ENCODE data around the gene FGFBP2. TPM values are rescaled to one million over a fixed set of nuclear protein-coding genes. Genes with fewer than 3 reads are reported as not detected.

FGFBP2 gene
- total RNA-seq, 1 experiment from 2014 or later = not detected

DNA sequence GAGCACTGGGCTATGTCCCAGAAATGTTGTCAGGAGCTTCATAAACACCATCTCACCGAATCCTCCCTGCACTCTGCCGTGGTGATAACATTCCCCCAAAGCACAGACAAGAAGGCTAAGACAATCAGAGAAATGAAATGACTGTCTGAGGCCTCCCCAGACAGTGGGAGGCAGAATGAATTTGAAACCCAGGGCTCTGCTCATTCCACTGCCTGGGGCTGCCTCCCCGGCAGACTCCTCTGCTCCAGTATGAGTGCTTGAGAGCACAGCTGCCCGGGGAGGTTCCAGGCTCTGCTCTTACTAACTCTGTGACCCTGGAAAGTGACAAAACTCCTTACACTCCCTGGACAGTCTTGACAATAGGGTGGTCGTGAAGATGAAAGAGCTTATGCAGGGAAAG, 34.1 kb downstream of the FGFBP2 start:
- no peak overlapping the region for H3K27ac ChIP-seq
- H3K9me3 ChIP-seq (ENCODE audit: insufficient read depth, low read depth) = no peaks in the 10 kb centered on the region
- BruUV-seq (replicated peaks) = no TSS peak
- no peaks in the 10 kb centered on the region for H3K4me1 ChIP-seq (replicated peaks; ENCODE audit: insufficient read depth)
- no peaks in the 10 kb centered on the region for H3K36me3 ChIP-seq (ENCODE audit: low read depth)
- H3K79me2 ChIP-seq (ENCODE audit: low read depth) = no peaks in the 10 kb centered on the region
- CTCF ChIA-PET = no interaction called here
- H3K27me3 ChIP-seq (ENCODE audit: insufficient read depth, low read depth) = no peaks in the 10 kb centered on the region
- POLR2A ChIA-PET (ENCODE audit: unreplicated experiment) = no interaction called here
- H3K4me3 ChIP-seq = no peak overlapping the region
- no peak overlapping the region for H2AFZ ChIP-seq
- no peaks in the 10 kb centered on the region for H3F3A ChIP-seq (ENCODE audit: insufficient read depth, low read depth)
- no peak for DNase-seq
- intact Hi-C loops (cut with micrococcal nuclease; ENCODE audit: unreplicated experiment) = no loop called here
- H3K4me2 ChIP-seq = no peak overlapping the region
- TF ChIP-seq, protein P1, sequence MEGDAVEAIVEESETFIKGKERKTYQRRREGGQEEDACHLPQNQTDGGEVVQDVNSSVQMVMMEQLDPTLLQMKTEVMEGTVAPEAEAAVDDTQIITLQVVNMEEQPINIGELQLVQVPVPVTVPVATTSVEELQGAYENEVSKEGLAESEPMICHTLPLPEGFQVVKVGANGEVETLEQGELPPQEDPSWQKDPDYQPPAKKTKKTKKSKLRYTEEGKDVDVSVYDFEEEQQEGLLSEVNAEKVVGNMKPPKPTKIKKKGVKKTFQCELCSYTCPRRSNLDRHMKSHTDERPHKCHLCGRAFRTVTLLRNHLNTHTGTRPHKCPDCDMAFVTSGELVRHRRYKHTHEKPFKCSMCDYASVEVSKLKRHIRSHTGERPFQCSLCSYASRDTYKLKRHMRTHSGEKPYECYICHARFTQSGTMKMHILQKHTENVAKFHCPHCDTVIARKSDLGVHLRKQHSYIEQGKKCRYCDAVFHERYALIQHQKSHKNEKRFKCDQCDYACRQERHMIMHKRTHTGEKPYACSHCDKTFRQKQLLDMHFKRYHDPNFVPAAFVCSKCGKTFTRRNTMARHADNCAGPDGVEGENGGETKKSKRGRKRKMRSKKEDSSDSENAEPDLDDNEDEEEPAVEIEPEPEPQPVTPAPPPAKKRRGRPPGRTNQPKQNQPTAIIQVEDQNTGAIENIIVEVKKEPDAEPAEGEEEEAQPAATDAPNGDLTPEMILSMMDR (conservative IDR thresholded peaks at IDR 0.05) = no peak
- no peak for TF ChIP-seq EZH2 (IDR thresholded peaks at IDR 0.05; ENCODE audit: low read depth)
- no peaks in the 10 kb centered on the region for H3K9me2 ChIP-seq (ENCODE audit: insufficient read depth)
- no peaks in the 10 kb centered on the region for H4K20me1 ChIP-seq (ENCODE audit: insufficient read depth)

DNA sequence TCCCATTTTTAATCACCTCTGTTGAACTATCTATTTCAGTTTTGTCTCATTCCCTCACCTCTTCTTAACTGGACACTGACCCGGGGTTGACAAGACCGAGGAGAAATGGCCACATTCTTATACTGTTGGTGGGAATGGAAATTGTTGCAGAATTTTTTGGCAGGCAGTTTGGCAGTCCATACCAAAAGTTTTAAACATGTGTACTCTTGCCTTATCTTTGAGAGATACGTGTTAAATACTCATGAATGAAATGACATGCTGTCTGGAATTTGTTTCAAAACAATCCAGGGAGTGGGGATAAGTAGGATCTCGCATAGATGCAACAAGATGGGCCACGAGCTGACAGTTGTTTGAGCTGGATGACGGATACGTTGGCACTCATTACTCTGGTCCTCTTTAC, 36.5 kb downstream of the FGFBP2 start:
- no TSS peak for BruUV-seq (replicated peaks)

DNA sequence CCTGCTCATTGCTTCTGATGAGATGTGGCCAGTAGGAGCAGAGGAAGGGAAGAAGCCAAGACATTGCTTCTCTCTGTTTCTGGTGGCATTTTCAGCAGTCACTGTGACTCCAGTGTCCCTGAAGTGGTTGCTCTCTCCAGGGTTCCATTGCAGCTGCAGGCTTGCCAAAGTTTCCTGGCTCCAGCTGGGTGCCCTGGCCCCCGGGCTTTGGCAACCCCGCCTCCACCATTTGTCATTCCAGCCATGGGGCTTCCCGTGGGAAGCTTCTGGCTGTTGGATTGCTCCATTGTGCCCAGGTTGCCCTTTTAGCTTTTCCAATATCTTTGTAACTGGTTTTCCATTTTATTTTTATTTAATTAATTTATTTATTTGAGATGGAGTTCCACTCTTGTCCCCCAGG, 37.1 kb downstream of the FGFBP2 start:
- H3K79me2 ChIP-seq (ENCODE audit: low read depth) = no peaks in the 10 kb centered on the region
- no peak overlapping the region for H2AFZ ChIP-seq
- ChIA-PET POLR2A (ENCODE audit: unreplicated experiment) (no interaction called here), CTCF (no interaction called here)
- intact Hi-C loops (cut with micrococcal nuclease; ENCODE audit: unreplicated experiment) = no loop called here
- BruUV-seq (replicated peaks) = no TSS peak
- H3F3A ChIP-seq (ENCODE audit: insufficient read depth, low read depth) = peaks cover 10% of the 10 kb centered on the region
- H3K9me2 ChIP-seq (ENCODE audit: insufficient read depth) = no peaks in the 10 kb centered on the region
- H3K4me1 ChIP-seq (replicated peaks; ENCODE audit: insufficient read depth) = peaks cover 16% of the 10 kb centered on the region
- H3K4me2 ChIP-seq = no peak overlapping the region
- H3K27me3 ChIP-seq (ENCODE audit: insufficient read depth, low read depth) = no peaks in the 10 kb centered on the region
- no peak overlapping the region for H3K27ac ChIP-seq
- no peaks in the 10 kb centered on the region for H3K36me3 ChIP-seq (ENCODE audit: low read depth)
- TF ChIP-seq, protein P1 (conservative IDR thresholded peaks at IDR 0.05) = no peak
- TF ChIP-seq EZH2 (IDR thresholded peaks at IDR 0.05; ENCODE audit: low read depth) = no peak
- DNase-seq = no peak
- H3K4me3 ChIP-seq = no peak overlapping the region
- no peaks in the 10 kb centered on the region for H4K20me1 ChIP-seq (ENCODE audit: insufficient read depth)
- no peaks in the 10 kb centered on the region for H3K9me3 ChIP-seq (ENCODE audit: insufficient read depth, low read depth)

More for the DNA sequence above, 36.5 kb downstream of the FGFBP2 start:
- intact Hi-C loops (cut with micrococcal nuclease; ENCODE audit: unreplicated experiment) = no loop called here
- Histone ChIP-seq H3K27me3 (ENCODE audit: insufficient read depth, low read depth) (no peaks in the 10 kb centered on the region), H3K27ac (no peak overlapping the region), H4K20me1 (ENCODE audit: insufficient read depth) (no peaks in the 10 kb centered on the region), H3K36me3 (ENCODE audit: low read depth) (no peaks in the 10 kb centered on the region), H2AFZ (no peak overlapping the region), H3F3A (ENCODE audit: insufficient read depth, low read depth) (peaks cover 5% of the 10 kb centered on the region; the same call in 1 of the 2 replicates), H3K79me2 (ENCODE audit: low read depth) (no peaks in the 10 kb centered on the region), H3K9me3 (ENCODE audit: insufficient read depth, low read depth) (no peaks in the 10 kb centered on the region), H3K9me2 (ENCODE audit: insufficient read depth) (no peaks in the 10 kb centered on the region), H3K4me2 (no peak overlapping the region), H3K4me1 (replicated peaks; ENCODE audit: insufficient read depth) (peaks cover 9% of the 10 kb centered on the region), H3K4me3 (no peak overlapping the region)
- TF ChIP-seq, protein P1 (conservative IDR thresholded peaks at IDR 0.05) = no peak
- TF ChIP-seq EZH2 (IDR thresholded peaks at IDR 0.05; ENCODE audit: low read depth) = no peak
- DNase-seq = no peak
- CTCF ChIA-PET = no interaction called here
- POLR2A ChIA-PET (ENCODE audit: unreplicated experiment) = no interaction called here

Measured in PC-9 (cell line).